GM12874 (cell line): ENCODE results near the gene RABGEF1.

ENCODE experiments used
- CTCF ChIP-seq: IDR thresholded peaks from 2 replicates; pipeline ENCODE4 v1.5.1; 2011; ENCODE audit warnings: low read depth, mild to moderate bottlenecking, control low read depth, low read length, moderate library complexity; ENCODE audit not compliant: insufficient read depth

RABGEF1 gene

GRCh38 chr7:66815951-66816350 lies 75.4 kb downstream of the RABGEF1 start:
- no peak for TF ChIP-seq CTCF

- TF ChIP-seq CTCF: no peak
Measured at GRCh38 chr7:66824041-66824440, 83.5 kb downstream of the RABGEF1 start.

GRCh38 chr7:66825538-66825937 lies 85.0 kb downstream of the RABGEF1 start:
- TF ChIP-seq CTCF: peak; percentile 40; the same call in 1 of the 2 replicates

GRCh38 chr7:66826649-66827048 lies 86.1 kb downstream of the RABGEF1 start:
- no peak for TF ChIP-seq CTCF

- no peak for TF ChIP-seq CTCF
Measured at GRCh38 chr7:66832531-66833351, 92.2 kb downstream of the RABGEF1 start.

GRCh38 chr7:66837007-66837406 lies 96.5 kb downstream of the RABGEF1 start:
- peak; percentile 51; the same call in 1 of the 2 replicates for TF ChIP-seq CTCF

- no peak for TF ChIP-seq CTCF
Measured at GRCh38 chr7:66837661-66838060, 97.1 kb downstream of the RABGEF1 start.
